SK-N-MC (cell line): ENCODE data around the gene TAC1.

ENCODE experiments used
- EZH2 ChIP-seq: fragments of 200-600 bp; sonication (generic); IDR thresholded peaks from one replicate; pipeline ENCODE4 v1.6.1; 2017; ENCODE audit warnings: antibody characterized with exemption
- POLR2AphosphoS5 ChIP-seq: IDR thresholded peaks from 2 replicates; pipeline ENCODE4 v1.6.1; 2012; ENCODE audit warnings: mild to moderate bottlenecking, low read depth, low read length, borderline replicate concordance

DNA sequence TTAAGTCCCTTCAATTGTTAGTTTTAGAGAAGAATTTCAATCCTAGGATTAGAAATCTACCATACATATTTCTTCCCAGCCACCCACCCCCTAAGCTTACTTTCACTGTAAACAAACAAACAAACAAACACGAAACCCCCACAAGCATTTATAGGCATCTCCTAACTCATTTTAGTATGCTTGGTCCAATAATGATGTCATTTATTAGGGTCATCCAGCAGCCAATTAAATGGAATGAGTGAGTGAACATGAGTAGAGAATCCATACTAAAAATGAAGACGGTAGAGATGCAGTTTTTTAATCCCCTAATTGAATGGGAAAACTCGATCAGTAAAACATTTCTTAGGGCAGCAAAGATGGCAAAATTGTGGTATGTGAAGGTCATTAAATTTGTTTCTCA lies 3.2 kb downstream of the TAC1 start:
- TF ChIP-seq EZH2 (no peak), POLR2AphosphoS5 (no peak)
